Right kidney (tissue), 9 donors: Measurements from ENCODE around the gene OR1L8.
"Not testable (repeated sequence)": the region's sequence is repeated elsewhere in the genome, so short reads cannot be mapped to it uniquely, and the experiment has no call there.

Experiments
- DNase-seq: peaks from one replicate; pipeline ENCODE4 v3.0.0-alpha.2; 2016
- long read RNA-seq, 8 donors: transcript quantifications; one replicate each; lab custom pipeline, GENCODE V29; 2026

The OR1L8 gene
- long read RNA-seq, donor 1: 0 reads
- long read RNA-seq, donor 2: 0 reads
- long read RNA-seq, donor 3: 0 reads
- long read RNA-seq, donor 4: 0 reads
- long read RNA-seq, donor 5: 0 reads
- long read RNA-seq, donor 6: 0 reads
- long read RNA-seq, donor 7: 0 reads
- long read RNA-seq, donor 8: 0 reads

- not testable (repeated sequence) for DNase-seq
These were observed at the start of gene OR1L8 for GRCh38 chr9:122583284-122583683. TSS of gene OR1L8 (minus strand) at chr9:122583384. CDS start at chr9:122568477, 14,907 bp downstream.

DNA sequence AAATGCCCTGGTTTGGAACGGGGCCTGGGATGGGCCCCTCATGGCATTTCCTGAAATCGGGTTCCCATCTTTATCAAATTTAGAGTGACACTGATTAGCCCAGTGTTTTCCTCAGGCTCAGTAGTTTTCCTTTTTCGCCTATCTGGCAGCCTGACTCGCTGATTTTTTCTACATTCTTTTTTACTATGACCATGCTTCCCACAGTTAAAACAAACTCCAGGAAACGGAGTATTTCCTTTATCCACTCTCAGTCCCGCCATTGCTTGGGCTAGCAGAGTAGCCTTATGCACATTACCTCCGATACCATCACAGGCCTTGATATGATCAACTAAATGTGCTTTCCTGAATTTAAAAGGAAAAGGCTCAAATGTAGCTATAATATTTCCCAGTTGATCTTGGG lies 36.8 kb upstream of the OR1L8 start:
- DNase-seq: no peak

DNA sequence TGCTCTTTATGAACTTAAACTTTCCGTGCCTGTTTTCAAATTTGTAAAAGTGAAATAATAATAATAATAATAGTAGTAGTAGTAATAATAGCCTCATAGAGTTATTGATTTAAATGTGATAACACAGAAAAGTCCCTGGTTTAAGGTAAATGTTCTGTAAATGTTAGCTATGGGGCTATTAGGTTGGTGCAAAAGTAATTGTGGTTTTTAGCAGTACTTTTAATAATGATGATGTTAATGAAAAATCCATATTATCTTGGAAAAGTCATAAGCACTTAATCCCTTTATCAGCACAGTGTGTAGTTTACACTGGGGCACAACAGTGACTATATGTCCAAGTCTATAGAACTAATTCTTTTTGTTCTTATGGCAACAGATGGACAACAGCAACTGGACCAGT lies 31.2 kb upstream of the OR1L8 start, which contains the start of gene OR1Q1:
Gene OR1Q1 (plus strand): TSS at position 377 of the 400 bp plus-strand sequence. CDS start 0 bp downstream, at position 377.
- no peak for DNase-seq

GRCh38 chr9:122609804-122610203 lies 26.6 kb upstream of the OR1L8 start:
- DNase-seq: no peak

DNA sequence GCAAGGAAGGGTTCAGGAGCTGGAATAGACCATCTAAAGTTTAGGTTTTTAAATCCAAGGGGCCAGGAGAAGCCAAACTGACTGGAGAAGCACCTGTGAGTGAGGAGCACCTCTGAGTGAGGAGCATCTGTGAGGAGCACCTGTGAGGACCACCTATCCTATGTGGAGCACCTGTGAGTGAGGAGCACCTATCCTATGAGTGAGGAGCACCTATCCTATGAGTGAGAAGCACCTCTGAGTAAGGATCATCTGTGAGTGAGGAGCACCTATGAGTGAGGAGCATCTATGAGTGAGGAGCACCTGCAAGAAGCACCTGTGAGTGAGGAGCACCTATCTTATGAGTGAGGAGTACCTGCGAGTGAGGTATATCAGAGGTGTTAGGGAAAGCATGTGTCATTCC lies 23.4 kb upstream of the OR1L8 start:
- no peak for DNase-seq

DNA sequence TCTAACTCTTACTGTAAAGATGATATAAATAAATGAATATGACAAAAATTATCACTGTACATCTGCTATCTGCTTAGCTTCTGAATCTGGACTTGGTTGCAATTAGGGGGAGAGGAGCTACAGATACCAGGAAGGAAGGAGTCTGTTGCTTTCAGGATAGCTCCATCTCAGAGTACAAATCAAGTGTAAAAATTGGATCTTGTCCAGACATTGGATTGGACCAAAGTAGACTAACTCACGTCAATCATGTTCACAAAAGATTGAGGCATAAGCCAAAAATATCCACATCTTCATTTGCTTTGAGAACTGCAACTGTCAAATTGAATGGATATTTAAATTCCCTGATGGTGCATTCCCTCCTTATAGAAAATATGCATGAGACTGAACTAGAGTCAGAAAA lies 22.5 kb upstream of the OR1L8 start:
- no peak for DNase-seq

- no peak for DNase-seq
These were observed 2.8 kb downstream of the OR1L8 start for GRCh38 chr9:122580360-122580759.

GRCh38 chr9:122579874-122580273 lies 3.3 kb downstream of the OR1L8 start:
- no peak for DNase-seq

DNA sequence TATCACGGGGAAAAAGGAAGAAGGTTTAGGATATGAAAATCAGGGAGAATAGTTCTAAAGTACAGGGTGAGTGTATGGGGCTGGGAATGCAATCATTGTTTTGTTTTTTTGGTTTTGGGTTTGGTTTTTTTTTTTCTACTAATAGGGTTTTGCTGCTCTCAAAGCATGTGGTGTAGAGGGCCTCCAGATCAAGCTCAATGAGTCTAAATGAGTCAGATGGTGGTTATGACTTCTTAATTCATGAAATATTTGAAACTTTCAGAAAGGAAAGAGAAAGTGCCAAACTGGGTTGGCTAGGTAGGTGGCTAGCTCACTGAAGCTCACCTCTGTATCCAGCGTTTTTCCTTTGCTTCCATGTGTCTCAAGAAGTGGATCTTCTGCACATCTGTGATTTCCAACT lies 10.7 kb downstream of the OR1L8 start:
- no peak for DNase-seq

DNA sequence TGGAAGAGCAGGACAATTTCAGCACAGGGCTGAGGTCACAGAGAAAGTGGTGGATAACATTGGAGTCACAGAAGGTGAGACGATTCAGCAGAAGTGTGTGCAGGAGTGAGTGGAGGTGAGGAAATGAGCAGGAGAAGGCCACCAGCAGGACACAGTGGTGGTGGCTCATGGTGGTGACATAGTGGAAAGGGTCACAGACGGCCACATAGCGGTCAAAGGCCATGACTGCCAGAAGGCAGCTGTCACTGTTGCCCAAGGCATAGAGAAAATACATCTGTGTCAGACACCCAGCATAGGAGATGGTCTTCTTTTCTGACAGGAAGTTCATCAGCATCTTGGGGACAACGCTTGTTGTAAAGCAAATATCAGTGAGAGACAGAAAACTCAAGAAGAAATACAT lies 15.3 kb downstream of the OR1L8 start:
- no peak for DNase-seq

DNA sequence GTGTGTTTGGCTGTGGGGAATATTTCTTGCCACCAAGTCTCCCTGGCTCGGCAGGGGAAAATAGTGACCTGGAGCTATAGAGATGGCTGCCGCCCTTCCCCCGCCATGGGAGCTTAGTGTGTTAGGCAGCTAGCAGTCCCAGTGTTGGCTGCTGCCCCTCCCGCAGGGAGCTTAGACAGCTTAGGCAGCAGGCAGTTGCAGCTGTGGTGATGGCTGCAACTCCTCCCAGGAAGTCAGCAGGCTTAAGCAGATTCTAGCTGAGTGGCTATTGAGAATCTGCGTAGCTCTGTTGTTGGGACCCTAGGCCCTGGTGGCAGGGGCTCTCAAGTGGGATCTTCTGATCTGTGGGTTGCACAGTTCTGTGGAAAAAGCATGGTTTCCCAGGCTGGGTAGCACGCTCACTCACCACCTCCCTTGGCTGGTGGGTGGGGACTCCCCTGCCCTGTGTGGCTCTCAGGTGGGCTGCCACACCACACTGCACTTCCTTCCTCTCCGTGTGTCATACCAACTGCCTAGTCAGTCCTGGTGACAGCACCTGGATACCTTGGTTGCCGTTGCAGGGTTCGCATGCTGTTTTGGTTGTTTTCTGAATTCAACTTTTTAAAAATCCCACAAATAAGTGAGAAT lies 20.9 kb downstream of the OR1L8 start:
- no peak for DNase-seq

GRCh38 chr9:122561446-122561845 lies 21.7 kb downstream of the OR1L8 start:
- no peak for DNase-seq

GRCh38 chr9:122552812-122553211 lies 30.4 kb downstream of the OR1L8 start, which contains the start of gene OR1N2:
TSS of gene OR1N2 (plus strand) at chr9:122553112. CDS start at chr9:122553212, 100 bp downstream.
- no peak for DNase-seq

DNA sequence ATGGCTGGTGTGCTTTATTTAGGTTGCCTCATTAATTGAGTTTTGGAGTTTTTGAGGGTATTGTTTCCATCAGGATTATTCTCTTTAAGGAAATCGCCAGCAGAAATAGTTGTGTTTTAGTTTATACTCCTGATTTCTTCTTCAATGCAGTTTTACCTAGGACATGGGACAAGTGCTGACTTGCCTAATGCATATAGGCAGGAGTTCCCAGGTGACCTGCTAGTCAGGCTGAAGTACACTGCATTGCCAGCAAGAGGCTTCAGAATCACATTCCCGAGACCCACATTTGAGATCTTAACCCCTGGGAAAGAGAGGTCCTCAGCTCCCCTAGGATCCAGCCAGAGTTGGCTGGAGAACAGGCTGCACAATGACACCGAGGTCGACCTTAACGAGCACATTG lies 31.8 kb downstream of the OR1L8 start:
- DNase-seq: no peak

GRCh38 chr9:122546196-122546595 lies 37.0 kb downstream of the OR1L8 start:
- DNase-seq: no peak

DNA sequence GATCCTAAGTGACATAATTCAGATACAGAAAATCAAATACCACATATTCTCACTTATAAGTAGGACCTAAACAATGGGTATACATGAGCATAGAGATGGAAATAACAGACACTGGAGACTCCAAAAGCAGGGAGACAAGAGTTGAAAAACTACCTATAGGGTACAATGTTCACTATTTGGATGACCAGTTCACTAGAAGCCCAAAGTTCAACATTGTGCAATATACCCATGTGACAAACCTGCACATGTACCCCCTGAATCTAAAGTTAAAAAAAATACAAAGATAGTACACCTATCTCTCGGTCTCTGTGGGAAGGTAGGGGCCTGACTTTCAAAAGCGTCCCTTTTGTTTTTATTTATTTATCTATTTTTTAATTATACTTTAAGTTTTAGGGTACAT lies 44.4 kb downstream of the OR1L8 start:
- no peak for DNase-seq

DNA sequence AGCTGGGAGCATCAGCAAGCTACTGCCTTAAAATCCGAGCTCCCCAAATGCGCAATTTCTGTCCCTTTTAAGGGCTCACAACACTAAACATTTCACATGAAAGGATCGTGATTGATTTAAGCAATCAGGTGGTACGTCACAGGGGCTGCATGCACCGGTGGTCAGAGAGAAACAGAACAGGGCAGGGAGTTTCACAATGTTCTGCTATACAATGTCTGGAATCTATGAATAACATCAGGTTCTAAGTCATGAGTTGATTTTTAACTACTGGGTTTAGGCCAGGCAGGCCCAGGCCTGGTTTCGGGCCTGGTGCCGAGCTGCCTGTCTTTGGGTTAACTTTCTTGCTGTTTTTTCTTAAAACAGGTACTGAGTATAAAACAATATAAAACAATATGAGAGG lies 46.1 kb downstream of the OR1L8 start:
- not testable (repeated sequence) for DNase-seq

- DNase-seq: no peak
These were observed 47.0 kb downstream of the OR1L8 start for GRCh38 chr9:122536134-122536533.

GRCh38 chr9:122531157-122531556 lies 52.0 kb downstream of the OR1L8 start:
- DNase-seq: not testable (repeated sequence)

DNA sequence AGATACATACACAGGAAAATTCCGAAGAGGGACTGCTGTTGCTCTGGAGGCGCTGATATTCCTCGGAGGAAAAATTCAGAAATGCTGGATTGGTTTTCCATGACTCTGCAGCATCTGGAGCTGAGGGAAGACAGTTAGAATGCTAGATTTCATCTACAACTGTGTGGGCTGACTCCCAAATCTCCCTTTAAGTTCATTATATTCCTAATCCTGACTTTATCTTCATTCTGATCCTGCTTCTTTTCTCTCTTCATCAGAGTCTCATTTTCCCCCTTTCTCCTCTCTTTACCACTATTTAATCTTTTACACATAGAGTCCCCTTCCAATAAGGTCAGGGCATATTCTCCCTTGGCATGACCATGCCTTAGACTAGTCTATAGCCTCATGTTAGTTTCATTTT lies 56.0 kb downstream of the OR1L8 start, which contains the start of gene OR1N1:
Gene OR1N1 (minus strand): TSS at position 101 of the 400 bp plus-strand sequence. CDS start 0 bp downstream, at position 101.
- DNase-seq: no peak

- DNase-seq: no peak
These were observed 56.6 kb downstream of the OR1L8 start for GRCh38 chr9:122526602-122527001.

- no peak for DNase-seq
These were observed 63.8 kb downstream of the OR1L8 start for GRCh38 chr9:122519376-122519775.

DNA sequence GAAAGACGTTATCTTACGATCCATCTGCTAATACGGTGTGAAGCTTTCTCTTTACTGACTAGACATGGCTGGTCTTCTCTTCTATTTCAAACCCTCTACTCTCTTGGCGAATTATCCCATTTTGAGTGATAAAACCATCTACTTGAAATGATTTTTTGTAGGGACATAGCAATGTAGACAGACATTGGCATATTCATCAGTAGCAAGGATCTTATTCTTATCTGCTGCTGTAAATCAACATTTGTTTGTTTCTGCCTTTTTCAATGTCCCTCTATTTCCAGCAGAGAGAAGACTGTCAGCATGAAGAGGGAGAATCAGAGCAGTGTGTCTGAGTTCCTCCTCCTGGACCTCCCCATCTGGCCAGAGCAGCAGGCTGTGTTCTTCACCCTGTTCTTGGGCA lies 64.3 kb downstream of the OR1L8 start, which contains the start of gene OR1J4:
Gene OR1J4 (plus strand): TSS at position 301 of the 400 bp plus-strand sequence. CDS start 0 bp downstream, at position 301.
- no peak for DNase-seq

DNA sequence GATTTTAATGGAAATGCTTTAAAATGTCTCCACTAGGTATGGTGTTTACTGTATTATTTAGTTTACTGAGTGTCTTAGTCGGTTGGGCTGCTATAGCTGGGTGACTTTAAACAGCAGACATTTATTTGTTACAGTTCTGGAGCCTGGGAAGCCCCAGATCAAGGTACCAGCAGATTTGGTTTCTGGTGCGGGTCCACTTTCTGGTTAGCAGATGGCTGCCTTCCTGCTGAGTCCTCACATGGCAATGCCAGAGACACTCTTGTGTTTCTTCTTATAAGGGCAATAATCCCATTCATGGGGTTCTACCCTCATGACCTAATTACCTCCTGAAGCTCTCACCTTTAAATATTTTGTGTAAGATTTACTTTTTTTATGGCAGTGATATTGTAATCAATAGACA lies 65.0 kb downstream of the OR1L8 start:
- DNase-seq: no peak
